ENCODE results near the gene TMSB4X.

Gene TMSB4X

DNA sequence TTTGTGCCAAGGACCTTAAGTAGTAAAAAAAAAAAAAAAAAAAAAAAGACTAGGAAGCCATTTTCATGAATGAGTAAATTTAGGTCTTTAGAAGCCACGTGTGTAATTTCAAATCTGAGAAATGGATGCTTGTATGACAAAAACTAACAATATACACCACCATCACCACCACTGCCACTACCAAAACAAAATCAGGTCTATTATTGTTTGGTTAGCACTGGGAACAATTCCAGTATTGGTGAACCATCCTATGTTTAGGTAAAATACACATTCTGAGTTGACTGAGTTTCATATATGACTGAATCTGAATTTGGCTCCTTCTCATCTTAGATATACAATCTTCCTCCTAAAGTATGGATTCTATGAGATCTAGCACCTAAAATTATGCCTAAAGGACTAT, 8.8 kb upstream of the TMSB4X start:
- H3K36me3 ChIP-seq (ENCODE audit: low read depth), result no peaks in the 10 kb centered on the region
- no peaks in the 10 kb centered on the region for H3K9me3 ChIP-seq (ENCODE audit: severe bottlenecking)
- H3K4me1 ChIP-seq (ENCODE audit: insufficient read depth, poor library complexity, severe bottlenecking), result no peaks in the 10 kb centered on the region
- ATAC-seq (ENCODE audit: low read depth) (no peak), DNase-seq (ENCODE audit: low spot score) (no peak)
- TF ChIP-seq, protein P1, sequence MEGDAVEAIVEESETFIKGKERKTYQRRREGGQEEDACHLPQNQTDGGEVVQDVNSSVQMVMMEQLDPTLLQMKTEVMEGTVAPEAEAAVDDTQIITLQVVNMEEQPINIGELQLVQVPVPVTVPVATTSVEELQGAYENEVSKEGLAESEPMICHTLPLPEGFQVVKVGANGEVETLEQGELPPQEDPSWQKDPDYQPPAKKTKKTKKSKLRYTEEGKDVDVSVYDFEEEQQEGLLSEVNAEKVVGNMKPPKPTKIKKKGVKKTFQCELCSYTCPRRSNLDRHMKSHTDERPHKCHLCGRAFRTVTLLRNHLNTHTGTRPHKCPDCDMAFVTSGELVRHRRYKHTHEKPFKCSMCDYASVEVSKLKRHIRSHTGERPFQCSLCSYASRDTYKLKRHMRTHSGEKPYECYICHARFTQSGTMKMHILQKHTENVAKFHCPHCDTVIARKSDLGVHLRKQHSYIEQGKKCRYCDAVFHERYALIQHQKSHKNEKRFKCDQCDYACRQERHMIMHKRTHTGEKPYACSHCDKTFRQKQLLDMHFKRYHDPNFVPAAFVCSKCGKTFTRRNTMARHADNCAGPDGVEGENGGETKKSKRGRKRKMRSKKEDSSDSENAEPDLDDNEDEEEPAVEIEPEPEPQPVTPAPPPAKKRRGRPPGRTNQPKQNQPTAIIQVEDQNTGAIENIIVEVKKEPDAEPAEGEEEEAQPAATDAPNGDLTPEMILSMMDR (IDR thresholded peaks at IDR 0.05; ENCODE audit: poor library complexity, severe bottlenecking), result no peak
- H3K27me3 ChIP-seq (ENCODE audit: insufficient read depth, poor library complexity, severe bottlenecking), result no peaks in the 10 kb centered on the region
- no peak overlapping the region for H3K27ac ChIP-seq (ENCODE audit: poor library complexity, severe bottlenecking)
- H3K4me3 ChIP-seq (ENCODE audit: severe bottlenecking), result no peak overlapping the region

- Histone ChIP-seq H3K27ac (ENCODE audit: poor library complexity, severe bottlenecking) (no peak overlapping the region), H3K4me3 (ENCODE audit: severe bottlenecking) (no peak overlapping the region), H3K9me3 (ENCODE audit: severe bottlenecking) (no peaks in the 10 kb centered on the region), H3K36me3 (ENCODE audit: low read depth) (no peaks in the 10 kb centered on the region), H3K4me1 (ENCODE audit: insufficient read depth, poor library complexity, severe bottlenecking) (no peaks in the 10 kb centered on the region), H3K27me3 (ENCODE audit: insufficient read depth, poor library complexity, severe bottlenecking) (no peaks in the 10 kb centered on the region)
- TF ChIP-seq, protein P1 (IDR thresholded peaks at IDR 0.05; ENCODE audit: poor library complexity, severe bottlenecking), result no peak
- DNase-seq (ENCODE audit: low spot score) (no peak), ATAC-seq (ENCODE audit: low read depth) (no peak)
Measured at GRCh38 chrX:12967711-12968465, 7.0 kb upstream of the TMSB4X start.

- Histone ChIP-seq H3K4me3 (ENCODE audit: severe bottlenecking) (no peak overlapping the region), H3K27ac (ENCODE audit: poor library complexity, severe bottlenecking) (no peak overlapping the region), H3K36me3 (ENCODE audit: low read depth) (peaks cover 8% of the 10 kb centered on the region), H3K4me1 (ENCODE audit: insufficient read depth, poor library complexity, severe bottlenecking) (peaks cover 5% of the 10 kb centered on the region), H3K9me3 (ENCODE audit: severe bottlenecking) (no peaks in the 10 kb centered on the region), H3K27me3 (ENCODE audit: insufficient read depth, poor library complexity, severe bottlenecking) (no peaks in the 10 kb centered on the region)
- peak; percentile 43; the same call in 1 of the 3 replicates for ATAC-seq (ENCODE audit: low read depth)
- TF ChIP-seq, protein P1 (IDR thresholded peaks at IDR 0.05; ENCODE audit: poor library complexity, severe bottlenecking), result peak; percentile 23
- DNase-seq (ENCODE audit: low spot score), result no peak
Measured at GRCh38 chrX:12970691-12971202, 4.2 kb upstream of the TMSB4X start.

DNA sequence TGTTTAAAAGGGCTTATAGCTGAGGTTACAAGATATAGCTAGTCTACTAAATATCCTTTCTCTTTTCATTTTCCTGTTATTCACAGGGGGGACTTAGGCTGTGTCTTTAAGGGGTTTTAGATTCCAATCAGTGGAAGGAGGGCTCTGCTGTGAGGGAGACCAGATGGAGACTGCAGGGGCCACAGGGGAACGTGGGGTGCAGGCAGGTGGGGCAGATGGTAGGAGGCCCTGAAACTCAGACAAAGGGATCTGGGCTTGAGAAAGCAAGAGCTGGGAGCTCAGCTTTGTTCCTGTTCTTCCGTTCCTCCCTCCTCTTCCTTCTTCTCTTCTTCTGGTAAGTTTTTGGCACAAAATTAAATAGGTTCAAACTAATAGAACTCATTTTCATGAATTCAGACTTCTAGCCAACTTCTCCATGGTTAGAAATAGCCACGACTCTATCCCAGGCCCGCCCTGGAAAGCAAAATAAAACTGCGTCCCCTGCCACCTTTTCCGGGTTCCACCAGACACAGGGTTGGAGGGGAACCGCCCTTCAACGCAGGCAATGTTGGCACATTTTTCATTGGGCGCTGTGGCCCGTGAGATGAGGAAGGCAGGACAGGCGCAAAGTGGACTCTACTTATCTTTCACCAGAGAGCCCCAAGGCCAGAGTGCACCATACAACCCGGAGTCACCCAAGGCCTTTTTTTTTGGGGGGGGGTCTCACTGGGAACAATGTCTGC, 3.5 kb upstream of the TMSB4X start:
- H3K4me1 ChIP-seq (ENCODE audit: insufficient read depth, poor library complexity, severe bottlenecking), result peaks cover 5% of the 10 kb centered on the region
- DNase-seq (ENCODE audit: low spot score), result no peak
- no peak for ATAC-seq (ENCODE audit: low read depth)
- peaks cover 15% of the 10 kb centered on the region for H3K36me3 ChIP-seq (ENCODE audit: low read depth)
- H3K27ac ChIP-seq (ENCODE audit: poor library complexity, severe bottlenecking), result no peak overlapping the region
- H3K27me3 ChIP-seq (ENCODE audit: insufficient read depth, poor library complexity, severe bottlenecking), result no peaks in the 10 kb centered on the region
- TF ChIP-seq, protein P1 (IDR thresholded peaks at IDR 0.05; ENCODE audit: poor library complexity, severe bottlenecking), result no peak
- no peaks in the 10 kb centered on the region for H3K9me3 ChIP-seq (ENCODE audit: severe bottlenecking)
- H3K4me3 ChIP-seq (ENCODE audit: severe bottlenecking), result no peak overlapping the region
